ENCODE results near the gene MARCO.

DNA sequence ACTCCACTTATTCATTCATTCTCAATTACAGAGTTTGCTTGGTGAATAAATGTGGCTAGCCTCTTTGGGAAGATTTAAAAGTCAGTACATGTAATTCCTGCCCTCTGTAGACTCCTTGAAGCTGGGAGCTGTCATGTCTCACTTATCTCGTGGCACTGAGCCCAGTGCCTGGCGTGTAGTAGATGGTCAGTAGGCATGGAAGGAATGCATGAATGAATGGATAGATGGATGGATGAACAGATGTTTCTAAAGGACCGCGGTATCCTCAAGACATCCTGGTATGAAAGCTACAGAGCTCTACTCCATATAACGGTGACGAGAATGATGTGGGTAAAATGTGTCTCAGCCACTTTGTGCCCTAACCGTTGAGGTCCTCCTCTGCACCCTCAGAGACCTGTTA, 83.0 kb downstream of the MARCO start:
- TF ChIP-seq, protein P1, sequence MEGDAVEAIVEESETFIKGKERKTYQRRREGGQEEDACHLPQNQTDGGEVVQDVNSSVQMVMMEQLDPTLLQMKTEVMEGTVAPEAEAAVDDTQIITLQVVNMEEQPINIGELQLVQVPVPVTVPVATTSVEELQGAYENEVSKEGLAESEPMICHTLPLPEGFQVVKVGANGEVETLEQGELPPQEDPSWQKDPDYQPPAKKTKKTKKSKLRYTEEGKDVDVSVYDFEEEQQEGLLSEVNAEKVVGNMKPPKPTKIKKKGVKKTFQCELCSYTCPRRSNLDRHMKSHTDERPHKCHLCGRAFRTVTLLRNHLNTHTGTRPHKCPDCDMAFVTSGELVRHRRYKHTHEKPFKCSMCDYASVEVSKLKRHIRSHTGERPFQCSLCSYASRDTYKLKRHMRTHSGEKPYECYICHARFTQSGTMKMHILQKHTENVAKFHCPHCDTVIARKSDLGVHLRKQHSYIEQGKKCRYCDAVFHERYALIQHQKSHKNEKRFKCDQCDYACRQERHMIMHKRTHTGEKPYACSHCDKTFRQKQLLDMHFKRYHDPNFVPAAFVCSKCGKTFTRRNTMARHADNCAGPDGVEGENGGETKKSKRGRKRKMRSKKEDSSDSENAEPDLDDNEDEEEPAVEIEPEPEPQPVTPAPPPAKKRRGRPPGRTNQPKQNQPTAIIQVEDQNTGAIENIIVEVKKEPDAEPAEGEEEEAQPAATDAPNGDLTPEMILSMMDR (IDR thresholded peaks at IDR 0.05): no peak
- TF ChIP-seq EP300 (IDR thresholded peaks at IDR 0.05) (no peak), POLR2AphosphoS5 (IDR thresholded peaks at IDR 0.05) (no peak), POLR2A (IDR thresholded peaks at IDR 0.05) (no peak)

Measured in stomach (tissue), 4 donors.